Sigmoid colon (tissue), 4 donors: ENCODE results near the gene ENGASE.

Experiments
- POLR2A ChIP-seq, 2 donors: fragments of 450-650 bp; IDR thresholded peaks; one replicate each; pipeline ENCODE4 v1.6.1; 2016; ENCODE audit warnings: antibody characterized with exemption in 2 of 2, mild to moderate bottlenecking in 2 of 2, moderate library complexity in 2 of 2
- POLR2AphosphoS5 ChIP-seq, 4 donors: sonication (generic); formaldehyde crosslinking; IDR thresholded peaks; one replicate each; pipeline ENCODE4 v1.6.1; 2017; ENCODE audit warnings: antibody characterized with exemption in 4 of 4
- TF ChIP-seq, protein P1 (sequence below), 4 experiments: fragments of 450-650 bp in 3 of 4; fragments of 200-600 bp in 1 of 4; IDR thresholded peaks; one replicate each; pipeline ENCODE4 v1.5.1; 2016 to 2019; ENCODE audit warnings: antibody characterized with exemption in 4 of 4, mild to moderate bottlenecking in 3 of 4, moderate library complexity in 2 of 4

DNA sequence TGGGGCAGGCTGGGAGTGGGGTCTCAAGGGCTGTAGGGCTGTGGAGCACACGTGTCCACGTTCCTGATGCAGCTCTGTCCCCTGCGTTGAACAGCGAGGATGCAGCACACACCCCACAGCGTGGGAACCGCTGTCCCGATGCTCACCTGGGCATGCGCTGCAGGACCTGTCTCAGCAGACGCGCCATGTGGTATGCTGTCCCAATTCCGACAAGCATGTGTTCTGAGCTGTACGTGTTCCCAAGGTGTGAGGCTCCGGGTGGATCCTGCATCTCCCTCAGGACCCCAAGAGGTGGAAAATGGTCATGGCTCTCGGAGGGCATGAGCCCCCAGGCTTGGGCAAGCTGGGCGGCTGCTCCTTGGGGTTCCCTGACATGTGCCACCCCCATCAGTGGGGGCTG lies 34.2 kb downstream of the ENGASE start:
- TF ChIP-seq, protein P1, sequence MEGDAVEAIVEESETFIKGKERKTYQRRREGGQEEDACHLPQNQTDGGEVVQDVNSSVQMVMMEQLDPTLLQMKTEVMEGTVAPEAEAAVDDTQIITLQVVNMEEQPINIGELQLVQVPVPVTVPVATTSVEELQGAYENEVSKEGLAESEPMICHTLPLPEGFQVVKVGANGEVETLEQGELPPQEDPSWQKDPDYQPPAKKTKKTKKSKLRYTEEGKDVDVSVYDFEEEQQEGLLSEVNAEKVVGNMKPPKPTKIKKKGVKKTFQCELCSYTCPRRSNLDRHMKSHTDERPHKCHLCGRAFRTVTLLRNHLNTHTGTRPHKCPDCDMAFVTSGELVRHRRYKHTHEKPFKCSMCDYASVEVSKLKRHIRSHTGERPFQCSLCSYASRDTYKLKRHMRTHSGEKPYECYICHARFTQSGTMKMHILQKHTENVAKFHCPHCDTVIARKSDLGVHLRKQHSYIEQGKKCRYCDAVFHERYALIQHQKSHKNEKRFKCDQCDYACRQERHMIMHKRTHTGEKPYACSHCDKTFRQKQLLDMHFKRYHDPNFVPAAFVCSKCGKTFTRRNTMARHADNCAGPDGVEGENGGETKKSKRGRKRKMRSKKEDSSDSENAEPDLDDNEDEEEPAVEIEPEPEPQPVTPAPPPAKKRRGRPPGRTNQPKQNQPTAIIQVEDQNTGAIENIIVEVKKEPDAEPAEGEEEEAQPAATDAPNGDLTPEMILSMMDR (IDR thresholded peaks at IDR 0.05), result no peak
- no peak for TF ChIP-seq POLR2A (IDR thresholded peaks at IDR 0.05)
- TF ChIP-seq POLR2AphosphoS5 (IDR thresholded peaks at IDR 0.05), result no peak
